Progenitor cell of endocrine pancreas (in vitro differentiated cells): ENCODE measurements around the gene EPB41L4B. TPM values are rescaled to one million over a fixed set of nuclear protein-coding genes. Genes with fewer than 3 reads are reported as not detected.
"Not testable (repeated sequence)": the region's sequence is repeated elsewhere in the genome, so short reads cannot be mapped to it uniquely, and the experiment has no call there.

Experiments
- DNase-seq: peaks from one replicate; pipeline ENCODE4 v3.0.0; 2021; ENCODE audit warnings: low spot score; ENCODE audit not compliant: unreplicated experiment
- H3K27ac Mint-ChIP-seq: 2 replicates; pipeline ENCODE4 v1.8.0; 2021; ENCODE audit warnings: mild to moderate bottlenecking, moderate library complexity, mixed read lengths
- H3K27me3 Mint-ChIP-seq: 2 replicates; pipeline ENCODE4 v1.8.0; 2021; ENCODE audit warnings: mixed read lengths
- H3K36me3 Mint-ChIP-seq: 2 replicates; pipeline ENCODE4 v1.8.0; 2022; ENCODE audit warnings: mixed read lengths; ENCODE audit not compliant: insufficient read depth
- H3K4me1 Mint-ChIP-seq: 2 replicates; pipeline ENCODE4 v1.8.0; 2021; ENCODE audit warnings: low read depth, mixed read lengths
- H3K4me3 Mint-ChIP-seq: 2 replicates; pipeline ENCODE4 v1.8.0; 2021; ENCODE audit warnings: low read depth, mild to moderate bottlenecking, moderate library complexity, mixed read lengths
- H3K9me3 Mint-ChIP-seq: 2 replicates; pipeline ENCODE4 v1.8.0; 2021; ENCODE audit warnings: low read depth, mixed read lengths
- total RNA-seq: library from RNA; stranded (reverse); gene quantifications from 2 replicates; pipeline ENCODE4 v1.2.1, GENCODE V29; 2021
- TF ChIP-seq, protein P1 (sequence below): fragments of 200-600 bp; sonication (generic); IDR thresholded peaks from one replicate; pipeline ENCODE4 v1.5.0; 2021; ENCODE audit warnings: antibody characterized with exemption, mild to moderate bottlenecking; ENCODE audit not compliant: unreplicated experiment

EPB41L4B gene
- total RNA-seq, 1 donor from 2014 or later: 7.7 TPM

DNA sequence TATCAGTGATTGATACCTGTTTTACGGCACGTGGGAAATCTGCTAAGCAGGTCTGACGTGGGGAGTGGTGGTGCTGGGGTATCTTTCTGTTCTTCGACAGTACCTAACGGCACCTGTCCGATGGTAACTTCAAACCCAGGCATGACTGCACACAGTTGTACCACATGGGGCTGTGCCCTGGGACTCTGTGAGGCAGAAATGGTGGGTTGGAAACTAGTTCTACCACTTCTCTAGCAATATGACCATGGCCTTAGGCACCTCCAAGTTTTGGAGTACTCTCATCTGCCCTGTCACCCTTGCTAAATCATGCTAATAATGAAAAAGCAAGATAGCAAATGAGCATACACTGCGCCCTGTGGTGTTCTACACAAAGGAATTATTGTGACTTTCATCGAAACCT, 30.9 kb downstream of the EPB41L4B start:
- no peak overlapping the region for H3K27ac Mint-ChIP-seq
- peaks cover 8% of the 10 kb centered on the region for H3K4me1 Mint-ChIP-seq
- no peaks in the 10 kb centered on the region for H3K27me3 Mint-ChIP-seq
- no peaks in the 10 kb centered on the region for H3K36me3 Mint-ChIP-seq
- no peak overlapping the region for H3K4me3 Mint-ChIP-seq
- DNase-seq: no peak
- H3K9me3 Mint-ChIP-seq: no peaks in the 10 kb centered on the region
- TF ChIP-seq, protein P1, sequence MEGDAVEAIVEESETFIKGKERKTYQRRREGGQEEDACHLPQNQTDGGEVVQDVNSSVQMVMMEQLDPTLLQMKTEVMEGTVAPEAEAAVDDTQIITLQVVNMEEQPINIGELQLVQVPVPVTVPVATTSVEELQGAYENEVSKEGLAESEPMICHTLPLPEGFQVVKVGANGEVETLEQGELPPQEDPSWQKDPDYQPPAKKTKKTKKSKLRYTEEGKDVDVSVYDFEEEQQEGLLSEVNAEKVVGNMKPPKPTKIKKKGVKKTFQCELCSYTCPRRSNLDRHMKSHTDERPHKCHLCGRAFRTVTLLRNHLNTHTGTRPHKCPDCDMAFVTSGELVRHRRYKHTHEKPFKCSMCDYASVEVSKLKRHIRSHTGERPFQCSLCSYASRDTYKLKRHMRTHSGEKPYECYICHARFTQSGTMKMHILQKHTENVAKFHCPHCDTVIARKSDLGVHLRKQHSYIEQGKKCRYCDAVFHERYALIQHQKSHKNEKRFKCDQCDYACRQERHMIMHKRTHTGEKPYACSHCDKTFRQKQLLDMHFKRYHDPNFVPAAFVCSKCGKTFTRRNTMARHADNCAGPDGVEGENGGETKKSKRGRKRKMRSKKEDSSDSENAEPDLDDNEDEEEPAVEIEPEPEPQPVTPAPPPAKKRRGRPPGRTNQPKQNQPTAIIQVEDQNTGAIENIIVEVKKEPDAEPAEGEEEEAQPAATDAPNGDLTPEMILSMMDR: no peak

DNA sequence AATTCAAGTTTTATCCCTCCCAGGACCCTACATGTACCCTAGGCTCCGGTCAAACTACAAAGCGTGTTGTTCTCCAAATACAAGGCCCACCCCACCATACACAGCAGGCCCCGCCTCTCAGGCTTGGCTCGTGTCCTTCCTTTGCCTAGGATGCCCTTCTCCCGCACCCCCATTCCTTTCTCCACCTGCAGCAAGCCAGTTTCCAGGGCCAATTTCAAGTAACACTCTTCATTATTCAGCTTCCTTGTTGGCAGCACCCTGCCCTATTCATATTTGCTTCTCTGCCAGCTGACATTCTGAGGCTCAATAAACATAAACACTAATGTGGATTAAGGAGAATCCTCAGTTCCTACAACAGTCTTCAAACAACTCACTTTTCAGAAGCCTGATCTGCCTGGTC, 31.7 kb downstream of the EPB41L4B start:
- H3K4me1 Mint-ChIP-seq: peaks cover 8% of the 10 kb centered on the region
- TF ChIP-seq, protein P1: no peak

DNA sequence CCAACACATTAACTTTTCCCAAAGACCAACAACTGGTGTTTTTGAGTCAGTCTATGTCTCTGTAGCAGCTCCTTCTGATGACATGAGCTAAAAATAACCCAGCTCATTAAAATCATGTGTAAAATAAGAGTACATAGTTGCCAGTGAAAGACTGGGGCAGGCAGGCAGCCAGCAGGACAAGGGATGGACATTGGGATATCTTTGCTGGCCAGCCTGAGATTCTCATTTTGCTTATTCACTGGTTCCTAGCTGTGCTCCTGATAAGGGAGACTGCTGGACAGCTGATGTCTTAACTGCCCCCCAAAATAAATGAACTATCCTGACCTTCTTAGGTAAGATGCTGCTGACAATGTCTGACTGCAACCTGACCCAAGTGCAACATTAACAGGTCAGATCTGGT, 33.9 kb downstream of the EPB41L4B start:
- Mint-ChIP-seq H3K4me1 (peaks cover 8% of the 10 kb centered on the region), H3K36me3 (no peaks in the 10 kb centered on the region), H3K27ac (no peak overlapping the region), H3K9me3 (no peaks in the 10 kb centered on the region), H3K4me3 (no peak overlapping the region), H3K27me3 (no peaks in the 10 kb centered on the region)
- no peak for DNase-seq
- TF ChIP-seq, protein P1: no peak

More for the DNA sequence above, 31.7 kb downstream of the EPB41L4B start:
- no peak overlapping the region for H3K4me3 Mint-ChIP-seq
- no peak overlapping the region for H3K27ac Mint-ChIP-seq
- H3K9me3 Mint-ChIP-seq: no peaks in the 10 kb centered on the region
- H3K36me3 Mint-ChIP-seq: no peaks in the 10 kb centered on the region
- no peak for DNase-seq
- no peaks in the 10 kb centered on the region for H3K27me3 Mint-ChIP-seq

DNA sequence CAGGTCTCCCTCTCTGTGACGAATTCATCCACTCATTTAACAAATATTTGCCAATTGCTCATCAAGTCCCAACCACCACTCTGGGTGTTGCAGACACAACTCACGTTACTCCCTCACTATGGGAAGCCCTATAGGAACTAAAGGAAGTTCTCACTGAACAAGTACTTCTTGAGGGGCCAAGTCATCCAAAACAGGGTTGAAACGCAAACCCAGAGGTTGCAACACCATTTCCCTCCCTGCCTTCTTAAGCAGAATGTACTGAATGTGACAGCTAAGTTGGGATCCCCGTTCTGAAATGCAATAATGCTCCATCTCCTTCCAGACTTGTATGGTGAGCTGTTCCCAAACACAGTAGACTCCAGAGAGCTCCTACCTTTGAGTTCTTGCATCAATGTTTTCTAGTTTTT, 34.3 kb downstream of the EPB41L4B start:
- no peak for DNase-seq
- H3K27me3 Mint-ChIP-seq: no peaks in the 10 kb centered on the region
- H3K27ac Mint-ChIP-seq: no peak overlapping the region
- H3K9me3 Mint-ChIP-seq: no peaks in the 10 kb centered on the region
- no peak overlapping the region for H3K4me3 Mint-ChIP-seq
- no peaks in the 10 kb centered on the region for H3K36me3 Mint-ChIP-seq
- TF ChIP-seq, protein P1: no peak
- H3K4me1 Mint-ChIP-seq: peaks cover 7% of the 10 kb centered on the region

DNA sequence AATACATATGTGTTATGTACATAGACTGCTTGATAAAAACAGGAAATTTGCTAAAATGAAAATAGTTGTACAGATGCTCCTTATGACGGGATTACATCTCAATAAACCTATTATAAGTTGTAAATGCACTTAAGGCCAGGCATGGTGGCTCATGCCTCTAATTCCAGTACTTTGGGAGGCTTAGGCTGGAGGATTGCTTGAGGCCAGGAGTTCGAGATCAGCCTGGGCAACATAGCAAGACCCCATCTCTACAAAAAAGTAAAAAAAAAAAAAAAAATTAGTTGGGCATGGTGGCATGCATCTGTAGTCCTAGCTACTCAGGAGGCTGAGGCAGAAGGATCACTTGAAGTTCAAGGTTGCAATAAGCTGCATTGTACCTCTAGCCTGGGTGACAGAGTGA, 37.2 kb downstream of the EPB41L4B start:
- not testable (repeated sequence) for DNase-seq, H3K9me3 Mint-ChIP-seq, H3K4me1 Mint-ChIP-seq, H3K27me3 Mint-ChIP-seq, H3K36me3 Mint-ChIP-seq, H3K27ac Mint-ChIP-seq, H3K4me3 Mint-ChIP-seq

- Mint-ChIP-seq H3K9me3 (no peaks in the 10 kb centered on the region), H3K4me1 (no peaks in the 10 kb centered on the region), H3K36me3 (no peaks in the 10 kb centered on the region), H3K4me3 (no peak overlapping the region), H3K27ac (no peak overlapping the region), H3K27me3 (no peaks in the 10 kb centered on the region)
- TF ChIP-seq, protein P1: no peak
- no peak for DNase-seq
These were observed 37.8 kb downstream of the EPB41L4B start for GRCh38 chr9:109283012-109283411.
